ENCODE results near the gene IGHMBP2.

IGHMBP2 gene

GRCh38 chr11:68983801-68984200, 80.1 kb downstream of the IGHMBP2 start:
- DNase-seq (ENCODE audit: low spot score), result no peak

- DNase-seq (ENCODE audit: low spot score), result no peak
Observed at GRCh38 chr11:68987211-68987610, 83.5 kb downstream of the IGHMBP2 start.

DNA sequence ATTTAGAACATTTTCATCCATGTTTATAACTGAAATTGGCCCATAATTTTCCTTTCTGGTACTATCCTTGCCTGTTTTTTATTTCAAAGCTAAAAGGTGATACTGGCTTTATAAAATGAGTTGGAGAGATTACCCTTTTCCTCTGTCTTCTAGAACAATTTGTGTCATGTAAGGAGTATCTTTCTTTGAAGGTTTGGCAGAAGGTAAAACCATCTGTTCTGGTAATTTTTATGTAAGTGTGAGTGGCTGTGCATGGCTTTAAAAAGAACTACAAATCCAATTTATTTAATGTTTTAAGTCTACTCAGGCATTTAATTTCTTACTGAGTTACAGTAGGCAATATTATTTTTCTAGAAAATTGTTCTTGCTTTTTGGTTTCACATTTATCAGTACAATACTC, 84.8 kb downstream of the IGHMBP2 start:
- DNase-seq (ENCODE audit: low spot score), result no peak
